Gastroesophageal sphincter (tissue), 2 donors: Measurements from ENCODE around the gene CHRNB2.

ENCODE experiments used
- EP300 ChIP-seq: sonication (generic); formaldehyde crosslinking; IDR thresholded peaks from one replicate; pipeline ENCODE4 v1.6.1; 2017; ENCODE audit warnings: antibody characterized with exemption, mild to moderate bottlenecking
- POLR2AphosphoS5 ChIP-seq: sonication (generic); formaldehyde crosslinking; IDR thresholded peaks from one replicate; pipeline ENCODE4 v1.6.1; 2017; ENCODE audit warnings: antibody characterized with exemption

- no peak for TF ChIP-seq EP300
- TF ChIP-seq POLR2AphosphoS5, result peak; percentile 8
Measured at GRCh38 chr1:154583773-154584172, 16.2 kb downstream of the CHRNB2 start.
